Measurements from ENCODE around the gene FN1.

DNA sequence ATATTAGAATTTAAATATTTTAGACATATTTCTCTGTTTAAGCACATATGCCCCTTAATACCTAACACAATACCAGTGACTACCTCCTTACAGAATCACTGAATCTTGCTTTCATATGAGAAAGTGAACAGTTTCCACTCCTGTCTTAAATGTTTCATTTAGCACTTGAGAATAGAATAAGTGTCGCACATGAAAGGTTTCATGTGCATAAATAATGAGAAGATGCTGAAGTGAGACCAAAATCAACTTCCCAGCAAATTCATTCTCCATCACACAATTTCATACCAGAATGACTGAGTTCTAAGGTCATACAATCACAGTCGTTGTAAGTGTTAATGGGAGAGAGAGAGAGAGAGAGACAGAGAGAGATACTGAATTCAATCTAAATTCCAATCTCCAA lies 72.8 kb downstream of the FN1 start:
- TF ChIP-seq CTCF (conservative IDR thresholded peaks at IDR 0.05 in 1 of 2, IDR thresholded peaks at IDR 0.05 in 1 of 2; ENCODE audit: extremely low read depth in 1 of 2, insufficient read depth in 1 of 2, low read depth in 1 of 2, low read length in 2 of 2) (no peak), EZH2 (IDR thresholded peaks at IDR 0.05; ENCODE audit: borderline replicate concordance, low read length) (no peak)

Data from mammary epithelial cell (primary cell).